Kidney (tissue), 14 donors: ENCODE measurements around the gene OARD1. TPM values are rescaled to one million over a fixed set of nuclear protein-coding genes. Genes with fewer than 3 reads are reported as not detected.
"Not testable (repeated sequence)": the region's sequence is repeated elsewhere in the genome, so short reads cannot be mapped to it uniquely, and the experiment has no call there.

Source experiments
- DNase-seq, 5 donors: peaks; one replicate each; pipeline ENCODE4 v3.0.0-alpha.2; 2013 to 2020
- FAIRE-seq: peaks from 2 replicates; lab custom pipeline; 2012; peaks lifted over from hg19 to GRCh38; lab: Jason Lieb, UNC
- H3K27ac ChIP-seq, 2 donors: one replicate each; pipeline ENCODE4 v1.7.0; 2013; ENCODE audit warnings: low read depth in 2 of 2, low read length in 2 of 2, inconsistent platforms in 1 of 2
- H3K27me3 ChIP-seq: one replicate; pipeline ENCODE4 v1.7.1; 2013; ENCODE audit warnings: low read length, inconsistent platforms; ENCODE audit not compliant: control insufficient read depth, insufficient read depth
- H3K36me3 ChIP-seq, 3 donors: one replicate each; pipeline versions ENCODE4 v1.7.0 to v1.7.1; 2013; ENCODE audit warnings: low read length in 3 of 3, control low read depth in 1 of 3, inconsistent platforms in 1 of 3; ENCODE audit not compliant: insufficient read depth in 3 of 3, control insufficient read depth in 2 of 3
- H3K4me1 ChIP-seq, 3 donors: one replicate each; pipeline versions ENCODE4 v1.7.0 to v1.7.1; 2013; ENCODE audit warnings: low read length in 3 of 3, inconsistent platforms in 1 of 3, low read depth in 1 of 3; ENCODE audit not compliant: control insufficient read depth in 2 of 3, insufficient read depth in 2 of 3
- H3K4me3 ChIP-seq, 3 donors: one replicate each; pipeline versions ENCODE4 v1.7.0 to v1.8.1; 2013; ENCODE audit warnings: low read length in 3 of 3, control low read depth in 1 of 3, inconsistent platforms in 1 of 3
- H3K9ac ChIP-seq, 3 donors: one replicate each; pipeline versions ENCODE4 v1.7.0 to v1.7.1; 2013; ENCODE audit warnings: low read length in 3 of 3, control low read depth in 1 of 3, inconsistent platforms in 1 of 3
- H3K9me3 ChIP-seq, 3 donors: one replicate each; pipeline versions ENCODE4 v1.7.0 to v1.7.1; 2013; ENCODE audit warnings: low read length in 3 of 3, control low read depth in 1 of 3, inconsistent platforms in 1 of 3; ENCODE audit not compliant: control insufficient read depth in 2 of 3, insufficient read depth in 1 of 3
- intact Hi-C: fragments of 100-400 bp; cut with DNase I; formaldehyde crosslinking; loops from one replicate; pipeline ENCODE4 v1.11.1; 2022
- polyA plus RNA-seq: library from polyadenylated mRNA; stranded (reverse); fragments of 350-450 nt; fragmentation: Illumina TruSeq; extraction: RNeasy Lipid Tissue Mini Kit (QIAGEN cat#74804); gene quantifications from one replicate; pipeline ENCODE4 v1.2.3, GENCODE V29; 2014; ENCODE audit warnings: low read depth, low replicate concordance; ENCODE audit not compliant: insufficient read depth
- total RNA-seq: library from RNA; stranded (reverse); fragmentation: NEBNext Ultra II Directional; extraction: Animal tissue kit (Norgen Biotek cat#: 25700); gene quantifications from one replicate; pipeline ENCODE4 v1.2.1, GENCODE V29; 2021
- TF ChIP-seq, protein P1 (sequence below): IDR thresholded peaks from 3 replicates; pipeline ENCODE4 v1.5.1; 2012; ENCODE audit warnings: mild to moderate bottlenecking, moderate library complexity, borderline replicate concordance; ENCODE audit not compliant: insufficient read depth; ENCODE audit errors: extremely low read depth
- donor health status: control.
- donor health status: control.
- donor health status: control.
- donor health status: control.
- donor health status: control.
- donor health status: DM: yes; HTN: yes; CAD: no.
- donor health status: Normal renal cell carcinoma (clear cell type).

Gene OARD1
- total and polyA plus RNA-seq, 2 donors from 2014 or later = 35.9 to 62.6 TPM

DNA sequence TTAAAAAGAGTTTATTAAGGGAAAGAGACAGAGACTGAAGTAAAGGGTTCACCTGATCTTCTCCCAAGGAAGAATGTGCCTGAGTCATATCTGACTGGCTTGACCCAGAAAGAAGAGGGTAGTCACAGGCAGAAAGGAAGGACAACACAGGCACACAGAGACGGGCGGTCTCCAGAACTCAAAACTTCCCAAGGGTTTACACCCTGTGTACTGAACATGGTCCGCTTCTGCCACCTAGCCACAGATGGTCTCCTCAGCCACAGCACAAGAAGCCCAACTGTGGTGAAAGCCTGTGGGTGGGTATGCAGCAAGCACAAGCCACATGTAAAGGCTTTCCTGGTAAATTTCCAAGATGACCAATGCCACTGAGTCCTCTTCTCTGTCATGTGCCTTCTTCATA, 50.3 kb downstream of the OARD1 start:
- H3K9me3 ChIP-seq = peaks cover 0 to 6% (median 0%) of the 10 kb centered on the region in 3 donors
- H3K4me1 ChIP-seq = peaks cover 0 to 18% (median 7%) of the 10 kb centered on the region in 3 donors
- FAIRE-seq (no peak), DNase-seq (peak in 1 of 5 donors; percentile 46)
- no peak overlapping the region for H3K9ac ChIP-seq
- H3K4me3 ChIP-seq = no peak overlapping the region
- no peaks in the 10 kb centered on the region for H3K27me3 ChIP-seq
- TF ChIP-seq, protein P1, sequence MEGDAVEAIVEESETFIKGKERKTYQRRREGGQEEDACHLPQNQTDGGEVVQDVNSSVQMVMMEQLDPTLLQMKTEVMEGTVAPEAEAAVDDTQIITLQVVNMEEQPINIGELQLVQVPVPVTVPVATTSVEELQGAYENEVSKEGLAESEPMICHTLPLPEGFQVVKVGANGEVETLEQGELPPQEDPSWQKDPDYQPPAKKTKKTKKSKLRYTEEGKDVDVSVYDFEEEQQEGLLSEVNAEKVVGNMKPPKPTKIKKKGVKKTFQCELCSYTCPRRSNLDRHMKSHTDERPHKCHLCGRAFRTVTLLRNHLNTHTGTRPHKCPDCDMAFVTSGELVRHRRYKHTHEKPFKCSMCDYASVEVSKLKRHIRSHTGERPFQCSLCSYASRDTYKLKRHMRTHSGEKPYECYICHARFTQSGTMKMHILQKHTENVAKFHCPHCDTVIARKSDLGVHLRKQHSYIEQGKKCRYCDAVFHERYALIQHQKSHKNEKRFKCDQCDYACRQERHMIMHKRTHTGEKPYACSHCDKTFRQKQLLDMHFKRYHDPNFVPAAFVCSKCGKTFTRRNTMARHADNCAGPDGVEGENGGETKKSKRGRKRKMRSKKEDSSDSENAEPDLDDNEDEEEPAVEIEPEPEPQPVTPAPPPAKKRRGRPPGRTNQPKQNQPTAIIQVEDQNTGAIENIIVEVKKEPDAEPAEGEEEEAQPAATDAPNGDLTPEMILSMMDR = peak; percentile 22
- no peaks in the 10 kb centered on the region for H3K36me3 ChIP-seq
- intact Hi-C loops = no loop called here
- H3K27ac ChIP-seq = peak overlapping the region in 1 of 2 donors; percentile 76

DNA sequence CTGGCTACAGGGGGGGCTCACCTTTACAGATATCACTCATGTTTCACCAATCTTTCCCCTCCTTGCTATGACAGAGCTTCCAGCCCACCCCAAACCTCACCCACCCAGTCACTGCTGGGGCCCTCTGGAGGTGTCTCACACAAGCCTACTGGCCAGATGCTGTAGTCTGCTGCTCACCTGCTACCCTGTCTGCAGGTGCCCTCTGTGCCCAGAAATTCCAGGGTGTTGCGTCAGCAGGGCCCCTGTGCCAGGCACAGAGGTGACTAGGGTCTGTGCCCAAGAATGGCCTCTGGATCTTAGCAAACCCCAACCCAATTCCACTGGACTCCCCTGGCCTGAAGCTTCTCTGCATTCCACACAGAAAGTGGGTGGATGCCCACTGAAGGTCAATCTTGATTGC, 54.5 kb downstream of the OARD1 start:
- TF ChIP-seq, protein P1 = no peak
- no peak for DNase-seq
- H3K9ac ChIP-seq = no peak overlapping the region
- no peak overlapping the region for H3K4me3 ChIP-seq
- H3K36me3 ChIP-seq = no peaks in the 10 kb centered on the region
- no peak for FAIRE-seq
- no peak overlapping the region for H3K27ac ChIP-seq
- no peaks in the 10 kb centered on the region for H3K27me3 ChIP-seq
- peaks cover 0 to 6% (median 0%) of the 10 kb centered on the region in 3 donors for H3K9me3 ChIP-seq
- H3K4me1 ChIP-seq = peaks cover 0 to 20% (median 7%) of the 10 kb centered on the region in 3 donors
- intact Hi-C loops = no loop called here

DNA sequence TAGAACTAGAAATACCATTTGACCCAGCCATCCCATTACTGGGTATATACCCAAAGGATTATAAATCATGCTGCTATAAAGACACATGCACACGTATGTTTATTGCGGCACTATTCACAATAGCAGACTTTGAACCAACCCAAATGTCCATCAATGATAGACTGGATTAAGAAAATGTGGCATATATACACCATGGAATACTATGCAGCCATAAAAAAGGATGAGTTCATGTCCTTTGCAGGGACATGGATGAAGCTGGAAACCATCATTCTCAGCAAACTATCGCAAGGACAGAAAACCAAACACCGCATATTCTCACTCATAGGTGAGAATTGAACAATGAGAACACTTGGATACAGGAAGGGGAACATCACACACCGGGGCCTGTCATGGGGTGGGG, 56.3 kb downstream of the OARD1 start:
- FAIRE-seq, H3K9me3 ChIP-seq, H3K4me3 ChIP-seq, H3K9ac ChIP-seq, H3K27me3 ChIP-seq, DNase-seq, H3K27ac ChIP-seq, H3K36me3 ChIP-seq, intact Hi-C loops: not testable (repeated sequence)
- H3K4me1 ChIP-seq = peaks cover 0 to 11% (median 4%) of the 10 kb centered on the region in 3 donors

DNA sequence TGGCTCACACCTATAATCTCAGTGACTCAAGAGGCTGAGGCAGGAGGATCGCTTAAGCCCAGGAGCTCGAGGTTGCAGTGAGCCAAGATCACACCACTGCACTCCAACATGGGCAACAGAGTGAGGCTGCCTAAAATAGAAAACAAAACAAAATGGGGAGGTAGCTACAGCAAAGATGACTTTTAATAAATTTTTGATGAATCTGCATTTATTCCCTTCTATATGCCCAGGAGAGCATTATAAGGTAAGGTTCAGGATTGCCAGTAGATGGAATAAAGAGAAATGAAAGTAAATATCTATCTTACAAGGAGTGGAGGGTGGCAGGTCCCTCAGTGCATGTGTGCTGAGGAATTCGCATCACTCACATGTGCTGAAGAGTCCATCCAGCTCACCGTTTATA, 57.4 kb downstream of the OARD1 start:
- TF ChIP-seq, protein P1 = no peak
- no peak overlapping the region for H3K9ac ChIP-seq
- intact Hi-C loops = no loop called here
- no peaks in the 10 kb centered on the region for H3K9me3 ChIP-seq
- H3K4me1 ChIP-seq = peaks cover 0 to 11% (median 4%) of the 10 kb centered on the region in 3 donors
- H3K4me3 ChIP-seq = no peak overlapping the region
- H3K36me3 ChIP-seq = no peaks in the 10 kb centered on the region
- H3K27ac ChIP-seq = peak overlapping the region; percentile 16 to 48
- no peak for DNase-seq
- no peaks in the 10 kb centered on the region for H3K27me3 ChIP-seq
- FAIRE-seq = no peak

Other genes with a start within 250 kb of the OARD1 start
- 53.7 TPM for gene UNC5CL, start 33.1 kb downstream of the OARD1 start, total RNA-seq
- 41.3 TPM for gene UNC5CL, start 33.1 kb downstream of the OARD1 start, polyA plus RNA-seq
- gene TSPO2, start 29.9 kb downstream of the OARD1 start, total RNA-seq = 0.44 TPM
- gene TSPO2, start 29.9 kb downstream of the OARD1 start, polyA plus RNA-seq = 0.88 TPM
- gene APOBEC2, start 19.2 kb downstream of the OARD1 start, total RNA-seq = not detected
- not detected for gene APOBEC2, start 19.2 kb downstream of the OARD1 start, polyA plus RNA-seq
- 22.5 TPM for gene NFYA, start 618 bp upstream of the OARD1 start, total RNA-seq
- gene NFYA, start 618 bp upstream of the OARD1 start, polyA plus RNA-seq = 6.4 TPM
- gene TREML1, start 82.0 kb upstream of the OARD1 start, total RNA-seq = 1.0 TPM
- gene TREML1, start 82.0 kb upstream of the OARD1 start, polyA plus RNA-seq = not detected
- 7.8 TPM for gene TREM2, start 90.8 kb upstream of the OARD1 start, total RNA-seq
- gene TREM2, start 90.8 kb upstream of the OARD1 start, polyA plus RNA-seq = 3.5 TPM
- gene TREML2, start 128.8 kb upstream of the OARD1 start, total RNA-seq = 0.41 TPM
- not detected for gene TREML2, start 128.8 kb upstream of the OARD1 start, polyA plus RNA-seq
- not detected for gene TREML4, start 156.0 kb upstream of the OARD1 start, total RNA-seq
- not detected for gene TREML4, start 156.0 kb upstream of the OARD1 start, polyA plus RNA-seq
- gene TREM1, start 214.3 kb upstream of the OARD1 start, total RNA-seq = 1.4 TPM
- gene TREM1, start 214.3 kb upstream of the OARD1 start, polyA plus RNA-seq = not detected